ENCODE measurements around the gene UNKL. TPM values are rescaled to one million over a fixed set of nuclear protein-coding genes. Genes with fewer than 3 reads are reported as not detected.
"Not testable (repeated sequence)": the region's sequence is repeated elsewhere in the genome, so short reads cannot be mapped to it uniquely, and the experiment has no call there.

The UNKL gene
- total RNA-seq, 2 experiments from 2014 or later: 31.3 to 32.8 TPM

- intact Hi-C loops (cut with DNase I, micrococcal nuclease): no loop called here
- Mint-ChIP-seq H3K9me3 (ENCODE audit: low read depth) (no peaks in the 10 kb centered on the region), H3K36me3 (ENCODE audit: low read depth) (no peaks in the 10 kb centered on the region), H3K4me1 (no peaks in the 10 kb centered on the region), H3K27me3 (no peaks in the 10 kb centered on the region), H3K27ac (no peak within 1 kb of the TSS), H3K4me3 (no peak within 1 kb of the TSS)
- ChIA-PET CTCF (no interaction called here), POLR2A (no interaction called here)
- no peak for ATAC-seq
- DNase-seq: no peak
Observed at GRCh38 chr16:1443980-1444729, 29.7 kb upstream of the UNKL start, which contains the start of gene CCDC154. TSS of gene CCDC154 (minus strand) at chr16:1444556. CDS start at chr16:1444322, 234 bp downstream.

GRCh38 chr16:1443403-1443973 lies 29.0 kb upstream of the UNKL start:
- ATAC-seq: no peak
- Mint-ChIP-seq H3K27me3 (no peaks in the 10 kb centered on the region), H3K4me1 (no peaks in the 10 kb centered on the region), H3K36me3 (ENCODE audit: low read depth) (no peaks in the 10 kb centered on the region), H3K4me3 (no peak overlapping the region), H3K9me3 (ENCODE audit: low read depth) (no peaks in the 10 kb centered on the region), H3K27ac (no peak overlapping the region)
- POLR2A ChIA-PET: no interaction called here
- CTCF ChIA-PET: no interaction called here
- intact Hi-C loops (cut with DNase I, micrococcal nuclease): no loop called here
- DNase-seq: no peak

GRCh38 chr16:1442697-1443096 lies 28.2 kb upstream of the UNKL start:
- ATAC-seq (no peak), DNase-seq (no peak)
- no peaks in the 10 kb centered on the region for H3K9me3 Mint-ChIP-seq (ENCODE audit: low read depth)
- no peaks in the 10 kb centered on the region for H3K27me3 Mint-ChIP-seq
- ChIA-PET POLR2A (no interaction called here), CTCF (no interaction called here)
- no peaks in the 10 kb centered on the region for H3K4me1 Mint-ChIP-seq
- intact Hi-C loops (cut with DNase I, micrococcal nuclease): no loop called here
- no peak overlapping the region for H3K27ac Mint-ChIP-seq
- H3K4me3 Mint-ChIP-seq: no peak overlapping the region
- no peaks in the 10 kb centered on the region for H3K36me3 Mint-ChIP-seq (ENCODE audit: low read depth)

- CTCF ChIA-PET: interaction anchor here (0.9 kb wide), 1 partner anchor 21 kb away, joined by 3 read pairs; the partner anchor contains the start of gene UQCC4
- Mint-ChIP-seq H3K36me3 (ENCODE audit: low read depth) (no peaks in the 10 kb centered on the region), H3K4me1 (no peaks in the 10 kb centered on the region), H3K4me3 (no peak overlapping the region), H3K27ac (no peak overlapping the region), H3K27me3 (no peaks in the 10 kb centered on the region), H3K9me3 (ENCODE audit: low read depth) (no peaks in the 10 kb centered on the region)
- POLR2A ChIA-PET: no interaction called here
- intact Hi-C loops (cut with DNase I, micrococcal nuclease): no loop called here
- ATAC-seq (no peak), DNase-seq (no peak)
Observed at GRCh38 chr16:1441391-1441829, 26.9 kb upstream of the UNKL start.

GRCh38 chr16:1439699-1440074 lies 25.2 kb upstream of the UNKL start:
- DNase-seq; H3K4me1 Mint-ChIP-seq; H3K27me3 Mint-ChIP-seq; H3K4me3 Mint-ChIP-seq; ATAC-seq; intact Hi-C loops (cut with DNase I, micrococcal nuclease); H3K27ac Mint-ChIP-seq; H3K9me3 Mint-ChIP-seq (ENCODE audit: low read depth); H3K36me3 Mint-ChIP-seq (ENCODE audit: low read depth); POLR2A ChIA-PET: not testable (repeated sequence)
- CTCF ChIA-PET: interaction anchor here (0.5 kb wide), 1 partner anchor 24 kb away, joined by 3 read pairs; no protein-coding TSS in a partner anchor

GRCh38 chr16:1439058-1439698 lies 24.7 kb upstream of the UNKL start:
- intact Hi-C loops (cut with DNase I, micrococcal nuclease): no loop called here
- POLR2A ChIA-PET: no interaction called here
- Mint-ChIP-seq H3K4me1 (no peaks in the 10 kb centered on the region), H3K9me3 (ENCODE audit: low read depth) (no peaks in the 10 kb centered on the region), H3K27ac (no peak overlapping the region), H3K36me3 (ENCODE audit: low read depth) (no peaks in the 10 kb centered on the region), H3K27me3 (no peaks in the 10 kb centered on the region), H3K4me3 (no peak overlapping the region)
- no peak for ATAC-seq
- DNase-seq: no peak
- CTCF ChIA-PET: interaction anchor here (0.5 kb wide), 1 partner anchor 25 kb away, joined by 3 read pairs; no protein-coding TSS in a partner anchor

- H3K9me3 Mint-ChIP-seq (ENCODE audit: low read depth): no peaks in the 10 kb centered on the region
Observed at GRCh38 chr16:1438229-1439057, 23.9 kb upstream of the UNKL start.

GRCh38 chr16:1437606-1438005 lies 23.1 kb upstream of the UNKL start:
- POLR2A ChIA-PET: no interaction called here
- Mint-ChIP-seq H3K36me3 (ENCODE audit: low read depth) (no peaks in the 10 kb centered on the region), H3K4me3 (no peak overlapping the region), H3K27me3 (no peaks in the 10 kb centered on the region), H3K9me3 (ENCODE audit: low read depth) (no peaks in the 10 kb centered on the region), H3K4me1 (no peaks in the 10 kb centered on the region), H3K27ac (no peak overlapping the region)
- intact Hi-C loops (cut with DNase I, micrococcal nuclease): no loop called here
- DNase-seq (no peak), ATAC-seq (no peak)
- CTCF ChIA-PET: no interaction called here

More at GRCh38 chr16:1438229-1439057, 23.9 kb upstream of the UNKL start:
- POLR2A ChIA-PET: no interaction called here
- Mint-ChIP-seq H3K27ac (no peak overlapping the region), H3K4me3 (no peak overlapping the region), H3K27me3 (no peaks in the 10 kb centered on the region), H3K4me1 (no peaks in the 10 kb centered on the region), H3K36me3 (ENCODE audit: low read depth) (no peaks in the 10 kb centered on the region)
- no peak for ATAC-seq
- CTCF ChIA-PET: no interaction called here
- no peak for DNase-seq
- intact Hi-C loops (cut with DNase I, micrococcal nuclease): no loop called here

GRCh38 chr16:1436731-1437355 lies 22.3 kb upstream of the UNKL start:
- intact Hi-C loops (cut with DNase I, micrococcal nuclease): no loop called here
- ChIA-PET POLR2A (no interaction called here), CTCF (no interaction called here)
- H3K27me3 Mint-ChIP-seq: no peaks in the 10 kb centered on the region
- no peaks in the 10 kb centered on the region for H3K36me3 Mint-ChIP-seq (ENCODE audit: low read depth)
- no peaks in the 10 kb centered on the region for H3K4me1 Mint-ChIP-seq
- H3K9me3 Mint-ChIP-seq (ENCODE audit: low read depth): no peaks in the 10 kb centered on the region
- H3K27ac Mint-ChIP-seq: no peak overlapping the region
- DNase-seq (no peak), ATAC-seq (no peak)
- H3K4me3 Mint-ChIP-seq: no peak overlapping the region

GRCh38 chr16:1435921-1436697 lies 21.6 kb upstream of the UNKL start:
- no peak for ATAC-seq
- H3K27ac Mint-ChIP-seq: no peak overlapping the region
- no peaks in the 10 kb centered on the region for H3K9me3 Mint-ChIP-seq (ENCODE audit: low read depth)
- intact Hi-C loops (cut with DNase I, micrococcal nuclease): no loop called here
- no peaks in the 10 kb centered on the region for H3K4me1 Mint-ChIP-seq
- H3K36me3 Mint-ChIP-seq (ENCODE audit: low read depth): no peaks in the 10 kb centered on the region
- ChIA-PET POLR2A (no interaction called here), CTCF (no interaction called here)
- no peak overlapping the region for H3K4me3 Mint-ChIP-seq
- DNase-seq: no peak
- no peaks in the 10 kb centered on the region for H3K27me3 Mint-ChIP-seq
